HEK293 (cell line): ENCODE results near the gene XAGE1A.
"Not testable (repeated sequence)": the region's sequence is repeated elsewhere in the genome, so short reads cannot be mapped to it uniquely, and the experiment has no call there.

Experiments used
- CTCF ChIA-PET: fragments of 350-600 bp; formaldehyde crosslinking; extraction: SDS; loops from one replicate; lab custom pipeline; 2021; ENCODE audit warnings: antibody characterized with exemption; lab: Yijun Ruan, JAX
- POLR2A ChIA-PET: fragments of 300-600 bp; formaldehyde crosslinking; extraction: SDS; loops from one replicate; lab custom pipeline; 2020; ENCODE audit warnings: antibody characterized with exemption, inconsistent platforms; lab: Yijun Ruan, JAX
- H3K27ac ChIP-seq: fragments of 200-500 bp; sonication (Bioruptor generic); 2 replicates; pipeline ENCODE4 v1.5.1; 2014; ENCODE audit warnings: low read depth, low read length, control low read depth, inconsistent platforms; ENCODE audit errors: extremely low read depth
- H3K36me3 ChIP-seq, 2 experiments: fragments of 200-500 bp in 1 of 2; sonication (Bioruptor generic) in 1 of 2; 1 replicate in 1 of 2; 2 replicates in 1 of 2; pipeline ENCODE4 v1.5.1; 2014 to 2017; ENCODE audit warnings: inconsistent platforms in 2 of 2, low read length in 2 of 2; ENCODE audit not compliant: control insufficient read depth in 2 of 2, insufficient read depth in 1 of 2
- H3K4me1 ChIP-seq: fragments of 200-500 bp; sonication (Bioruptor generic); 2 replicates; pipeline ENCODE4 v1.5.1; 2014; ENCODE audit warnings: mild to moderate bottlenecking, low read length, inconsistent platforms; ENCODE audit not compliant: control insufficient read depth, insufficient read depth
- H3K4me3 ChIP-seq: 2 replicates; pipeline ENCODE4 v1.5.1; 2011; ENCODE audit warnings: low read depth, mild to moderate bottlenecking, control low read depth, low read length, moderate library complexity
- H3K9me3 ChIP-seq: fragments of 200-500 bp; sonication (Bioruptor generic); 2 replicates; pipeline ENCODE4 v1.5.1; 2014; ENCODE audit warnings: low read depth, low read length, inconsistent platforms; ENCODE audit not compliant: control insufficient read depth, insufficient read depth
- IKZF3 ChIP-seq: fragments of 450-650 bp; IDR thresholded peaks from 2 replicates; pipeline ENCODE4 v1.5.0; 2018; ENCODE audit warnings: missing biosample characterization, mild to moderate bottlenecking, missing genetic modification characterization, moderate library complexity
- KLF8 ChIP-seq: fragments of 450-650 bp; formaldehyde crosslinking; IDR thresholded peaks from 2 replicates; pipeline ENCODE4 v1.5.1; 2016; ENCODE audit warnings: missing biosample characterization, missing genetic modification characterization
- SCRT2 ChIP-seq: fragments of 450-650 bp; formaldehyde crosslinking; IDR thresholded peaks from 2 replicates; pipeline ENCODE4 v1.5.1; 2016; ENCODE audit warnings: missing biosample characterization, missing genetic modification characterization
- ZBTB7A ChIP-seq: fragments of 450-650 bp; formaldehyde crosslinking; IDR thresholded peaks from 2 replicates; pipeline ENCODE4 v1.5.1; 2016; ENCODE audit warnings: low read depth, missing biosample characterization, missing genetic modification characterization
- ZFP3 ChIP-seq: fragments of 450-650 bp; formaldehyde crosslinking; IDR thresholded peaks from 2 replicates; pipeline ENCODE4 v1.5.1; 2016; ENCODE audit warnings: low read depth, missing biosample characterization, missing genetic modification characterization
- ZNF10 ChIP-seq: fragments of 450-650 bp; formaldehyde crosslinking; IDR thresholded peaks from 2 replicates; pipeline ENCODE4 v1.5.1; 2017; ENCODE audit warnings: missing biosample characterization, missing genetic modification characterization
- ZNF121 ChIP-seq: fragments of 450-650 bp; formaldehyde crosslinking; IDR thresholded peaks from 2 replicates; pipeline ENCODE4 v1.5.1; 2016; ENCODE audit warnings: missing biosample characterization, missing genetic modification characterization
- ZNF324 ChIP-seq: fragments of 450-650 bp; formaldehyde crosslinking; IDR thresholded peaks from 2 replicates; pipeline ENCODE4 v1.5.1; 2016; ENCODE audit warnings: missing biosample characterization, missing genetic modification characterization
- ZNF37A ChIP-seq: fragments of 450-650 bp; IDR thresholded peaks from 2 replicates; pipeline ENCODE4 v1.5.1; 2018; ENCODE audit warnings: missing biosample characterization, missing genetic modification characterization
- ZNF391 ChIP-seq: fragments of 450-650 bp; formaldehyde crosslinking; IDR thresholded peaks from 2 replicates; pipeline ENCODE4 v1.5.1; 2016; ENCODE audit warnings: low read depth, missing biosample characterization, missing genetic modification characterization, borderline replicate concordance
- ZNF416 ChIP-seq: fragments of 450-650 bp; formaldehyde crosslinking; IDR thresholded peaks from 2 replicates; pipeline ENCODE4 v1.5.1; 2016; ENCODE audit warnings: missing biosample characterization, missing genetic modification characterization
- ZNF473 ChIP-seq: fragments of 450-650 bp; formaldehyde crosslinking; IDR thresholded peaks from 2 replicates; pipeline ENCODE4 v1.5.1; 2017; ENCODE audit warnings: missing biosample characterization, missing genetic modification characterization
- ZNF558 ChIP-seq: fragments of 450-650 bp; formaldehyde crosslinking; IDR thresholded peaks from 2 replicates; pipeline ENCODE4 v1.5.1; 2016; ENCODE audit warnings: missing biosample characterization, missing genetic modification characterization
- ZNF600 ChIP-seq: fragments of 450-650 bp; formaldehyde crosslinking; IDR thresholded peaks from 2 replicates; pipeline ENCODE4 v1.5.1; 2016; ENCODE audit warnings: missing biosample characterization, missing genetic modification characterization
- ZNF660 ChIP-seq: fragments of 450-650 bp; IDR thresholded peaks from 2 replicates; pipeline ENCODE4 v1.5.1; 2018; ENCODE audit warnings: missing biosample characterization, mild to moderate bottlenecking, missing genetic modification characterization
- ZNF701 ChIP-seq: fragments of 450-650 bp; formaldehyde crosslinking; IDR thresholded peaks from 2 replicates; pipeline ENCODE4 v1.5.1; 2016; ENCODE audit warnings: missing biosample characterization, missing genetic modification characterization
- ZSCAN16 ChIP-seq: fragments of 450-650 bp; formaldehyde crosslinking; IDR thresholded peaks from 2 replicates; pipeline ENCODE4 v1.5.1; 2016; ENCODE audit warnings: missing biosample characterization, missing genetic modification characterization
- TF ChIP-seq, protein P1 (sequence below): fragments of 450-650 bp; formaldehyde crosslinking; IDR thresholded peaks from 2 replicates; pipeline ENCODE4 v1.5.1; 2017; ENCODE audit warnings: missing biosample characterization, mild to moderate bottlenecking, missing genetic modification characterization, moderate library complexity
- TF ChIP-seq, protein P2 (sequence below): fragments of 450-650 bp; formaldehyde crosslinking; conservative IDR thresholded peaks from 2 replicates; pipeline ENCODE4 v1.5.1; 2016; ENCODE audit warnings: low read depth, missing biosample characterization, missing genetic modification characterization
- TF ChIP-seq, protein P3 (sequence below): fragments of 450-650 bp; formaldehyde crosslinking; IDR thresholded peaks from 2 replicates; pipeline ENCODE4 v1.5.1; 2017; ENCODE audit warnings: missing biosample characterization, missing genetic modification characterization
- TF ChIP-seq, protein P4 (sequence below): fragments of 450-650 bp; formaldehyde crosslinking; IDR thresholded peaks from 2 replicates; pipeline ENCODE4 v1.5.1; 2016; ENCODE audit warnings: missing biosample characterization, missing genetic modification characterization, low read depth
- TF ChIP-seq, protein P5 (sequence below): fragments of 450-650 bp; formaldehyde crosslinking; IDR thresholded peaks from 2 replicates; pipeline ENCODE4 v1.5.1; 2016; ENCODE audit warnings: missing biosample characterization, missing genetic modification characterization

XAGE1A gene

DNA sequence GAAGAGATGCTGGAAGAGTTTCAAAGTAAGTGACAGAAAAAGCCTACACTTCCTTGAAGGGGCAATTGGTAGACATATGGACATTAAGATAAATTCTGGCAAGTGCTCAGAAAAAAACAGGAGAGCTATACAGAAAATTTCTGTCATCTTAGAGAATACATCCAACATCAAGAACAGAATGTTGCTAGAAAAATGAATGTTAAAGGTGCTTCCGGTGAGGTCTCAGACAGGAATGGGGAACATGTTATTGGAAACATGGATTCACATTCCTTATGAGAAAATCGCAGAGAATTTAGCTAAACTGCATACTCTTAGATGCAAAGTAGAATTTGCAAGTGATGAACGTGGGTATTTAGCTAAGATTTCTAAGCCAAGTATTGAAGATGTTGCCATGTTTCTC is 11.7 kb downstream of the XAGE1A start:
- no peaks in the 10 kb centered on the region for H3K4me1 ChIP-seq
- POLR2A ChIA-PET, result no interaction called here
- H3K9me3 ChIP-seq, result no peaks in the 10 kb centered on the region
- no peak overlapping the region for H3K27ac ChIP-seq
- no peak overlapping the region for H3K4me3 ChIP-seq
- no peaks in the 10 kb centered on the region for H3K36me3 ChIP-seq
- CTCF ChIA-PET, result interaction anchor here (0.8 kb wide), 1 partner anchor 162 kb away, joined by 3 read pairs; no protein-coding TSS in a partner anchor
- TF ChIP-seq ZNF324 (tag by site-specific recombination), result no peak
- TF ChIP-seq KLF8 (tag by site-specific recombination), result no peak
- no peak for TF ChIP-seq ZNF391 (tag by site-specific recombination)
- no peak for TF ChIP-seq ZNF660
- TF ChIP-seq, protein P1, sequence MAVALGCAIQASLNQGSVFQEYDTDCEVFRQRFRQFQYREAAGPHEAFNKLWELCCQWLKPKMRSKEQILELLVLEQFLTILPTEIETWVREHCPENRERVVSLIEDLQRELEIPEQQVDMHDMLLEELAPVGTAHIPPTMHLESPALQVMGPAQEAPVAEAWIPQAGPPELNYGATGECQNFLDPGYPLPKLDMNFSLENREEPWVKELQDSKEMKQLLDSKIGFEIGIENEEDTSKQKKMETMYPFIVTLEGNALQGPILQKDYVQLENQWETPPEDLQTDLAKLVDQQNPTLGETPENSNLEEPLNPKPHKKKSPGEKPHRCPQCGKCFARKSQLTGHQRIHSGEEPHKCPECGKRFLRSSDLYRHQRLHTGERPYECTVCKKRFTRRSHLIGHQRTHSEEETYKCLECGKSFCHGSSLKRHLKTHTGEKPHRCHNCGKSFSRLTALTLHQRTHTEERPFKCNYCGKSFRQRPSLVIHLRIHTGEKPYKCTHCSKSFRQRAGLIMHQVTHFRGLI (tag by site-specific recombination), result no peak

DNA sequence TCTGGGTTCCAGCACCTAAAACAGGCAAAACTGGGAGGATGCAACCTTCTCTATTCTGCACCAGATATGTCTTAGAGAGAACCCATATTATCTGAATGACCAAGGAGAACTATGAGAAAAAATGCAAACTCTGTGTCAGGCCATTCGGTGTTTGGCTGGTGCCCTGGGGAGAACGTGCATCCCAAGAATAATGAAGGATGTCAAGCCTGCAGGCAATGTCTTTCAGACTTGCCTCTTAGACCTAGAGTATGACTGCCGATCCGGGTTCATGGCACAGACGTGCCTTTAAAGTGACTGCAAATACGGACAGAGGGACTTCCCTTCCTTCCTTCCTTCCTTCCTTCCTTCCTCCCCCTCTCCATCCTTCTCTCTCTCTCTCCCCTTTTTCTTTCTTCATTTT is 14.3 kb downstream of the XAGE1A start:
- H3K9me3 ChIP-seq, result no peaks in the 10 kb centered on the region
- TF ChIP-seq, protein P2, sequence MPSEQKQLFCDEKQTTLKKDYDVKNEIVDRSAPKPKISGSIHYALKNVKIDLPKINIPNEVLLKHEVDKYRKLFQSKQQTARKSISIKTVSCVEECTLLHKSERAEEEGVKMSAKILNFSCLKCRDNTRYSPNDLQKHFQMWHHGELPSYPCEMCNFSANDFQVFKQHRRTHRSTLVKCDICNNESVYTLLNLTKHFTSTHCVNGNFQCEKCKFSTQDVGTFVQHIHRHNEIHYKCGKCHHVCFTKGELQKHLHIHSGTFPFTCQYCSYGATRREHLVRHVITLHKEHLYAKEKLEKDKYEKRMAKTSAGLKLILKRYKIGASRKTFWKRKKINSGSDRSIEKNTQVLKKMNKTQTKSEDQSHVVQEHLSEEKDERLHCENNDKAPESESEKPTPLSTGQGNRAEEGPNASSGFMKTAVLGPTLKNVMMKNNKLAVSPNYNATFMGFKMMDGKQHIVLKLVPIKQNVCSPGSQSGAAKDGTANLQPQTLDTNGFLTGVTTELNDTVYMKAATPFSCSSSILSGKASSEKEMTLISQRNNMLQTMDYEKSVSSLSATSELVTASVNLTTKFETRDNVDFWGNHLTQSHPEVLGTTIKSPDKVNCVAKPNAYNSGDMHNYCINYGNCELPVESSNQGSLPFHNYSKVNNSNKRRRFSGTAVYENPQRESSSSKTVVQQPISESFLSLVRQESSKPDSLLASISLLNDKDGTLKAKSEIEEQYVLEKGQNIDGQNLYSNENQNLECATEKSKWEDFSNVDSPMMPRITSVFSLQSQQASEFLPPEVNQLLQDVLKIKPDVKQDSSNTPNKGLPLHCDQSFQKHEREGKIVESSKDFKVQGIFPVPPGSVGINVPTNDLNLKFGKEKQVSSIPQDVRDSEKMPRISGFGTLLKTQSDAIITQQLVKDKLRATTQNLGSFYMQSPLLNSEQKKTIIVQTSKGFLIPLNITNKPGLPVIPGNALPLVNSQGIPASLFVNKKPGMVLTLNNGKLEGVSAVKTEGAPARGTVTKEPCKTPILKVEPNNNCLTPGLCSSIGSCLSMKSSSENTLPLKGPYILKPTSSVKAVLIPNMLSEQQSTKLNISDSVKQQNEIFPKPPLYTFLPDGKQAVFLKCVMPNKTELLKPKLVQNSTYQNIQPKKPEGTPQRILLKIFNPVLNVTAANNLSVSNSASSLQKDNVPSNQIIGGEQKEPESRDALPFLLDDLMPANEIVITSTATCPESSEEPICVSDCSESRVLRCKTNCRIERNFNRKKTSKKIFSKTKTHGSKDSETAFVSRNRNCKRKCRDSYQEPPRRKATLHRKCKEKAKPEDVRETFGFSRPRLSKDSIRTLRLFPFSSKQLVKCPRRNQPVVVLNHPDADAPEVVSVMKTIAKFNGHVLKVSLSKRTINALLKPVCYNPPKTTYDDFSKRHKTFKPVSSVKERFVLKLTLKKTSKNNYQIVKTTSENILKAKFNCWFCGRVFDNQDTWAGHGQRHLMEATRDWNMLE, result no peak
- no peak for TF ChIP-seq ZNF37A (tag by site-specific recombination)
- TF ChIP-seq ZNF600 (tag by site-specific recombination), result no peak
- TF ChIP-seq, protein P3, sequence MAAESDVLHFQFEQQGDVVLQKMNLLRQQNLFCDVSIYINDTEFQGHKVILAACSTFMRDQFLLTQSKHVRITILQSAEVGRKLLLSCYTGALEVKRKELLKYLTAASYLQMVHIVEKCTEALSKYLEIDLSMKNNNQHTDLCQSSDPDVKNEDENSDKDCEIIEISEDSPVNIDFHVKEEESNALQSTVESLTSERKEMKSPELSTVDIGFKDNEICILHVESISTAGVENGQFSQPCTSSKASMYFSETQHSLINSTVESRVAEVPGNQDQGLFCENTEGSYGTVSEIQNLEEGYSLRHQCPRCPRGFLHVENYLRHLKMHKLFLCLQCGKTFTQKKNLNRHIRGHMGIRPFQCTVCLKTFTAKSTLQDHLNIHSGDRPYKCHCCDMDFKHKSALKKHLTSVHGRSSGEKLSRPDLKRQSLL (tag by site-specific recombination), result no peak
- no peak for TF ChIP-seq ZFP3
- no peak for TF ChIP-seq ZNF121 (tag by site-specific recombination)
- no peak for TF ChIP-seq ZNF416 (tag by site-specific recombination)
- TF ChIP-seq ZBTB7A (tag by site-specific recombination), result no peak
- TF ChIP-seq ZNF558 (tag by site-specific recombination), result no peak
- TF ChIP-seq, protein P4, sequence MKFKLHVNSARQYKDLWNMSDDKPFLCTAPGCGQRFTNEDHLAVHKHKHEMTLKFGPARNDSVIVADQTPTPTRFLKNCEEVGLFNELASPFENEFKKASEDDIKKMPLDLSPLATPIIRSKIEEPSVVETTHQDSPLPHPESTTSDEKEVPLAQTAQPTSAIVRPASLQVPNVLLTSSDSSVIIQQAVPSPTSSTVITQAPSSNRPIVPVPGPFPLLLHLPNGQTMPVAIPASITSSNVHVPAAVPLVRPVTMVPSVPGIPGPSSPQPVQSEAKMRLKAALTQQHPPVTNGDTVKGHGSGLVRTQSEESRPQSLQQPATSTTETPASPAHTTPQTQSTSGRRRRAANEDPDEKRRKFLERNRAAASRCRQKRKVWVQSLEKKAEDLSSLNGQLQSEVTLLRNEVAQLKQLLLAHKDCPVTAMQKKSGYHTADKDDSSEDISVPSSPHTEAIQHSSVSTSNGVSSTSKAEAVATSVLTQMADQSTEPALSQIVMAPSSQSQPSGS (tag by site-specific recombination), result no peak
- TF ChIP-seq ZNF701 (tag by site-specific recombination), result no peak
- TF ChIP-seq, protein P5, sequence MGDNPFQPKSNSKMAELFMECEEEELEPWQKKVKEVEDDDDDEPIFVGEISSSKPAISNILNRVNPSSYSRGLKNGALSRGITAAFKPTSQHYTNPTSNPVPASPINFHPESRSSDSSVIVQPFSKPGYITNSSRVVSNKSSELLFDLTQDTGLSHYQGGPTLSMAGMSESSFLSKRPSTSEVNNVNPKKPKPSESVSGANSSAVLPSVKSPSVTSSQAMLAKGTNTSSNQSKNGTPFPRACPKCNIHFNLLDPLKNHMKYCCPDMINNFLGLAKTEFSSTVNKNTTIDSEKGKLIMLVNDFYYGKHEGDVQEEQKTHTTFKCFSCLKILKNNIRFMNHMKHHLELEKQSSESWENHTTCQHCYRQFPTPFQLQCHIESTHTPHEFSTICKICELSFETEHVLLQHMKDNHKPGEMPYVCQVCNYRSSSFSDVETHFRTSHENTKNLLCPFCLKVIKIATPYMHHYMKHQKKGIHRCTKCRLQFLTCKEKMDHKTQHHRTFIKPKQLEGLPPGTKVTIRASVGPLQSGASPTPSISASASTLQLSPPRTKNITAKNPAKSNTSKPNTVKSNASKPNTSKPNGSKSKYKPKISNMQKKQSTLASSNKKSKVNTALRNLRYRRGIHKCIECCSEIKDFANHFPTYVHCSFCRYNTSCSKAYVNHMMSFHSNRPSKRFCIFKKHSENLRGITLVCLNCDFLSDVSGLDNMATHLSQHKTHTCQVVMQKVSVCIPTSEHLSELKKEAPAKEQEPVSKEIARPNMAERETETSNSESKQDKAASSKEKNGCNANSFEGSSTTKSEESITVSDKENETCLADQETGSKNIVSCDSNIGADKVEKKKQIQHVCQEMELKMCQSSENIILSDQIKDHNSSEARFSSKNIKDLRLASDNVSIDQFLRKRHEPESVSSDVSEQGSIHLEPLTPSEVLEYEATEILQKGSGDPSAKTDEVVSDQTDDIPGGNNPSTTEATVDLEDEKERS (tag by site-specific recombination), result no peak
- TF ChIP-seq ZSCAN16 (tag by site-specific recombination), result no peak
- TF ChIP-seq SCRT2 (tag by site-specific recombination), result no peak
- no peak for TF ChIP-seq ZNF10 (tag by site-specific recombination)
- no peak for TF ChIP-seq ZNF473 (tag by site-specific recombination)
- no peak for TF ChIP-seq IKZF3
- H3K36me3 ChIP-seq, result no peaks in the 10 kb centered on the region
- no peak overlapping the region for H3K27ac ChIP-seq
- no peaks in the 10 kb centered on the region for H3K4me1 ChIP-seq
- H3K4me3 ChIP-seq, result no peak overlapping the region
- POLR2A ChIA-PET, result no interaction called here
- CTCF ChIA-PET, result no interaction called here

DNA sequence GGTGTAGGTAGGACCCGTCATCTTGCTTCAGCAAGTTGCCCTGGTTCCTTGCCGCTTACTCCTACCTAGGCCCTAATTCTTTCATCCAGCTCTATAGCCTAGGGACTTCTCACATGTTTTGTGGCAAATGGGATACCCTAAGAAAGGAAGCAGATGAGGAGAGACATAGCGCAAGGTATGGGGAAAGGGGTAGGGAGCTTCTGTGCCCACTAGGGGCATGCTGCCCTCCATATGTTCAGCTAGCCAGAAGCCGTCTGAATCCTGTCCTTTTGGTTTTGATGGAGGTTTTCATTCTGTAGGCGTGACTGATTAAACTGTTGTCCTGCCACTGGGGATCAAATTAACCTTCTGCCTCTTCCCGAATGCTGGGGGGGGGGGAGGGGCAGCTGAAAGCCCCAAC is 15.5 kb downstream of the XAGE1A start:
- H3K27ac ChIP-seq, H3K4me3 ChIP-seq, POLR2A ChIA-PET, H3K9me3 ChIP-seq, H3K4me1 ChIP-seq, CTCF ChIA-PET, H3K36me3 ChIP-seq: not testable (repeated sequence)
